ENCODE results near the gene GRIA4.

The GRIA4 gene

GRCh38 chr11:106015066-106015465 is 405.2 kb downstream of the GRIA4 start:
- DNase-seq: no peak

- DNase-seq: no peak
These were observed 407.2 kb downstream of the GRIA4 start for GRCh38 chr11:106017093-106017492.

- no peak for DNase-seq
These were observed 411.5 kb downstream of the GRIA4 start for GRCh38 chr11:106021181-106021966.

- DNase-seq: peak; percentile 99
These were observed 412.3 kb downstream of the GRIA4 start, which contains the start of gene MSANTD4 for GRCh38 chr11:106021967-106022794. Gene MSANTD4, minus strand, starts transcription at chr11:106022240. Its CDS starts 11,323 bp downstream, at chr11:106010917.

- DNase-seq: no peak
These were observed 413.0 kb downstream of the GRIA4 start for GRCh38 chr11:106022795-106023275.

- DNase-seq: no peak
These were observed 420.7 kb downstream of the GRIA4 start for GRCh38 chr11:106030609-106031008.

- DNase-seq: no peak
These were observed 421.4 kb downstream of the GRIA4 start for GRCh38 chr11:106031202-106031810.
